Stimulated activated CD4-positive, alpha-beta T cell treated with anti-CD3 and anti-CD28 coated beads, Interleukin-2, amount 100 ng/mL, for 4 hours (primary cell): ENCODE data around the gene KCNT2.
"Not testable (repeated sequence)": the region's sequence is repeated elsewhere in the genome, so short reads cannot be mapped to it uniquely, and the experiment has no call there.

ENCODE experiments used
- DNase-seq: peaks from one replicate; pipeline ENCODE4 v3.0.0-alpha.2; 2020; ENCODE audit warnings: low read depth

KCNT2 gene

DNA sequence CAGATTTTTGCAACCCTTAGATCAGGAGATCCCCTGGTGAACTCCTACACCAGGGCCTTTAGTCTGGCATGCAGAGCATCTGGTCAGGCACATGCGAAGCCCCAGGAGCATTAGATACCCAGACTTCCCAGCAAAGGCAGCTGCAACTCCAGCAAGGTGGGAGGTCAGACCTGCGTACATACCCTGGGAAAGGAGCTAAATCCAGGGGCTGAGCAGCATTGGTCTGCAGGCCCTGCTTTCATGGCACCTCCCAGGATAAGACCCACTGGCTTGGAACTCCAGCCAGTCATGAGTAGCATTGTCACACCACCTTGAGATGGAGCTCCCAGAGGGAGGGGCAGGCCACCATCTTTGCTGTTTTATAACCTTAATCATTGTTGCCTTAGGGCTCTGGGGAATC is 92.3 kb downstream of the KCNT2 start:
- DNase-seq: no peak

DNA sequence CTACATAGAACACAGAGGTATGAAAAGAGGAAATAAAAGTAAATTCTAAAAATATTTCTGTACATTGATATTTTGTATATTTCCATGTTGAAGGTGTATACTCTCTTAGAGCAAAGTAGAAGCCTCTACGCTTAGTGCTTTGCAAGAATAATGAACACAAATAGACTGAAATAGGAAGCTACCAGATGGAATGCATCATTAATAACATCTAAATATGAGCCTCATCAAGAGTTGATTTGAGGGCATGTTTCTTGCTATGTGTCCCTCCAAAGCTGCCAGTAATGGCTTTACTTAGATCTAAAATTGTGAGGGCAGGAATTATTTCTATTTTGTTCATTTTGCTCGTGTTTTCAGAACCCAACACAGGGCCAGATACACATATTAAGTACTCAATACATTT is 94.4 kb downstream of the KCNT2 start:
- no peak for DNase-seq

DNA sequence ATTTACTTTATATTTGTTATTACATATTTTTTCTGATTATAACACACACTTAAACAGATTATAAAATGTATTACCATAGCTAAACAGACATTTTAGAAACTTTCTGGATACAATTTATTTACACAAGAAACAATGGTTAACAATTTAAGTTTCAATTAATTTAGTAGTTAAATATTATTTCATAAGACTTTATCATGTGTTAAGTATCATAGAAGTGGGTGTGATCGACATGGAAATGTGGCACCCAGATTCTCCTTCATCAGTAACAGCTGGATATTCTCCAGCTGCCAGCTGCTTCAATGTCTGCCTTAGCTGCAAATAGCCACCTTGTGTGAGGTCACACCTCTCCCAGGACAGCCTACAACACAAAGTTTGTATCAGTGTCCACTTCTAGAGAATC is 97.8 kb downstream of the KCNT2 start:
- DNase-seq: no peak

DNA sequence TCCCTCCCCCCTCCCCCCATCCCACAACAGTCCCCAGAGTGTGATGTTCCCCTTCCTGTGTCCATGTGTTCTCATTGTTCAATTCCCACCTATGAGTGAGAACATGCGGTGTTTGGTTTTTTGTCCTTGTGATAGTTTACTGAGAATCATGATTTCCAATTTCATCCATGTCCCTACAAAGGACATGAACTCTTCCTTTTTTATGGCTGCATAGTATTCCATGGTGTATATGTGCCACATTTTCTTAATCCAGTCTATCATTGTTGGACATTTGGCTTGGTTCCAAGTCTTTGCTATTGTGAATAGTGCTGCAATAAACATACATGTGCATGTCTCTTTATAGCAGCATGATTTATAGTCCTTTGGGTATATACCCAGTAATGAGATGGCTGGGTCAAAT is 104.0 kb downstream of the KCNT2 start:
- DNase-seq: not testable (repeated sequence)

DNA sequence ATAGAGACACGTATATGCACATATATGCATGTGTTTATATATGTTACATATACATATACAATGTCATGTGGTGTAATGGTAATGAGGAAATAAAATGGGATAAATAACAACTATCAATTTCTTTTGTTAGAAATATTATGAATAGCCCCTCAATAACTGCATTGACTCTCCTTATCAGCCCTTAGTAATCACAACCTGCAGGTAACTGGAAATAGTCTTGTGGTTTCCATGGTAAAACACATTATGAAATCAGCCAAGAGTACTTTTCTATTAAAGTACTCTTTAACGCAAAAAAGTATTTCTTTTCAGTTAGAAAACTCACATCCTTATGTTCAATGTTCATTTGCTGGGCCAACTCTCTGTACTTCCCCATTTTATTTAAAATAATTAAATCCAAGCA is 105.8 kb downstream of the KCNT2 start:
- no peak for DNase-seq

DNA sequence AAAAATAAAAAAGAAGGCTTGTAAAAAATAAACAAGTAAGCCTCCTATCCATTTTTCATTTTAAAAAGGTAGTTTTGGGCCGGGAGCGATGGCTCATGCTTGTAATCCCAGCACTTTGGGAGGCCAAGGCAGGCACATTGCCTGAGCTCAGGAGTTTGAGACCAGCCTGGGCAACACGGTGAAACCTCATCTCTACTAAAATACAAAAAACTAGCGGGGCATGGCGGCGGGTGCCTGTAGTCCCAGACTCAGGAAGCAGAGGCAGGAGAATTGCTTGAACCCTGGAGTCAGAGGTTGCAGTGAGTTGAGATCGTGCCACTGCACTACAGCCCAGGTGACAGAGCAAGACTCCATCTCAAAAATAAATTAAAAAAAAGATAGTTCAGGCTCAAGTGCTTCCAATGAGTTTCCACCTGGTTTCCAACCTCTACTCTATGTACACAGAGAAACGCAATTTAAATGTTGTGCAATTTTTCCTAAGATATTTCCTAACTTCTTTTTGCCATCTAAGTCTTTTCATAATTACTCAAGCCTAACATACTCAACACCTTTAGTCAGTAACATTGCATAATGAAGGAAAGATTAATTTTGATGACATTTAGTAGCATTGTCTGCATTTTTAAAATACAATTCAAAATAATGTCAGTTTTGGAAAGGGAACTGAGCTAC is 106.3 kb downstream of the KCNT2 start:
- DNase-seq: no peak

DNA sequence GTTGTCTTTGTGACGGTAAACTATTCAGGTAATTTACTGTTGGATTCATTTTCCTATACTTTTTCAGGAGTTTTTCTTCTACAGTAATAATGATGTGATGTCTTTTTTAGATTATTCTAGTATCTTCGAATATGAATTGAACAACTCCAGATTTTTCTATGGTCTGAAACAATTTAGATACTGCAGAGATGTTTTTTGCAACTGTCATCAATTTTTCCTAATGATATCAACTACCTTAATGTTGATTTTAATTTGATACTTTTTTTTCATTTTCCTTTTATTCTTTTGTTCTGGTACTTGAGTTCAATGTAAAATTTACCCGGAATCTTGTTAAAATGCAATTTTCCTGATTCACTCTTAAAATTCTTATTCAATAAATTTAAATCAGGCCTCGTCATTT is 110.4 kb downstream of the KCNT2 start:
- no peak for DNase-seq

DNA sequence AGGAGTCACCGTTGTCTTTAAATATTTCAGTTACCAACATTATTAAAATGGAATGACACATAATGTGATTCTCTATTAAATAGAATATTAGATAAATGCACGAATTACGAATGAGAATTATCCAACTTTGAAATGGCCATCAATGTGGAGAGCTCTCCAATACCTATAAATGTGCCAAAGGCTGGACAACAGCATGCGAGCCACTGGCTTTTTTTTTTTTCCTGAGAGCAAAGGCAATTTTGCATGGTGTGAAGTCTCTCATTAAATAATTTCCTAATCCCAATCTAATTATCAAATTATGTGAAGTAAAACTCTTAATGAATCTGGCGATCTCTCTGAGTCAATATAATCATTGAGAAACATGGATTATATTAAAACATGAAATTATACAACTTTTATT is 113.5 kb downstream of the KCNT2 start:
- DNase-seq: no peak

DNA sequence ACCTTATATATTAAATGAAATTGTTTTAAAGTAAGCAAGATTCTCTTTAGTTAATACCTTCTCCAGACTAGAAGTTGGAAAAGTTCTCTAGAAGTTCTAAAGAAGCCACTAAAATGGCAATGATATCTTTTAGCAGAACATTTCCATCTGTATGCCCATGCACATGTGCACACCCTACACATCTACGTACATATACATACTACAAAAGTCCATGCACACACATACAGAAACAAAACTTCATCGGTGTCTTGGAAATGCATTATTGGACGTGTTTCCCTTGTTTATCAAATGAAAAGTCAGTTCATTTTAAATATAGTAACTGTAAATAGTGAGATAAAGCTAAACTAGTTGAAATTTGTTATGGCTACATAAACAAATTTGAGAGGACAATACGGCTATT is 114.4 kb downstream of the KCNT2 start:
- no peak for DNase-seq

DNA sequence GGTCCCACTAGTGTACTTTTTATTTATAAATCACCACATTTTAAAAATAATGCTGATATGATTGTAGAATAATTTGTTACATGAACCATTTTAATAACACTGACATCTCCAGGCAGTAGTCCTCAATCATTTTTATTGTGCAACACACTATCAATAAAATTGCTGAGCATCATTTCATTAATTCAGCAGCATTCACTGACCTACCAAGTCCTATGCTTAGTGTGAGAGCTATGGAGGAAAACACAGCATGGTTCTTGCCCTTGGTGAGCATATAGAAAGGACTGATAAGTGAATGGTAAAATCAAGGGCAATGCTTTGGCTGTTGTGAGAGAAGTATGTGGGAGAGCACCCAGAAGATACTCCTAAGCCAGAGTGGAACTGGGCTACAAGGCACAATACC is 119.7 kb downstream of the KCNT2 start:
- no peak for DNase-seq

DNA sequence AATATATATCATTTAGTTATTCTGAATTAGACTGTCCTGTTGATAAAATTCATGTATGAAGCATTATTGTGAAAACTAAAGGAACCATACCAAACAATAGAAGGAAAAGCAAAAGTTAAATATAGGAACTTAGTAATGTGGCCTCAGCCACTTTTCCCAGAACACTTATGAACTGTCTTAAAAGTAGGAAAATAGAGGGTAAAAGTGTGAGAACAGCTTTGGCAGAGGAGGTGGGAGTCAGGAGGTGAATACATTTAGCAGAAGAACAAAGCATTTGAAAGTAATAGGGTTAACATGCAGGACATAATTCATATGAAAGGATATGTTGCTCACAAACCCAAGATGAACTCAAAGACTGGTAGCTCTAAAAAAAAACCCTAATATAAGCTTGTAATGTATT is 121.9 kb downstream of the KCNT2 start:
- no peak for DNase-seq

DNA sequence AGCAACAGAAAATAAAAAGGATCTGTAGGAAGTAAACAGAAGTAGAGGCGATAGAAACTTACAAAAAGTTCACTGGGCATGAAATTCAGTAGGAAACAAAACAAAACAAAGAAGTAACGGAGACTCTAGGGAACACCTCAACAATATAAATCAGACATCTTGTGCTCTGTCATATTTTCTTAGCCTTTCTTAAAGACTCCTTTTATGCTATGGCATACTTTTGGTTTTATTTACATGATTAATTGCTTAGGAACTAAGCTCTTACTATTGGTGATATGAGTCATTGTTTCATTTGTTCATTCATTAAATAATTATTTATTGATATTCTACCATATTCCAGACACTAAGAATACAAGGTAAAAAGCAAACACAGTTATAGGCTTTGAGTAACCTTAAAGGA is 126.6 kb downstream of the KCNT2 start:
- DNase-seq: no peak

DNA sequence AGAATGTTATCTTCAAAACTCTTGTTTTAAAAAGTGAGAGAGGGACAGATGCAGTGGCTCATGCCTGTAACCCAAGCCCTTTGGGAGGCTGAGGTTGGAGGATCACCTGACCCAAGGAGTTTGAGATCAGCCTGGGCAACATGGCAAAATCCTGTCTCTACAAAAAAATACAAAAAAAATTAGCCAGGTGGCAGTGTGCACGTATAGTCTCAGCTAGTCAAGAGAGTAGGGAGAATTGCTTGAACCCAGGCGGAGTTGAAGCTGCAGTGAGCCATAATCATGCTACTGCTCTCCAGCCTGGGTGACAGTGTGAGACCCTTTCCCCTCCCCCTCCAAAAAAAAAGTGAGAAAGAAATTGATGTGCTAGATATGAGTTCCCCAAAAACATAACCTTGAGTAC is 131.0 kb downstream of the KCNT2 start:
- DNase-seq: no peak

DNA sequence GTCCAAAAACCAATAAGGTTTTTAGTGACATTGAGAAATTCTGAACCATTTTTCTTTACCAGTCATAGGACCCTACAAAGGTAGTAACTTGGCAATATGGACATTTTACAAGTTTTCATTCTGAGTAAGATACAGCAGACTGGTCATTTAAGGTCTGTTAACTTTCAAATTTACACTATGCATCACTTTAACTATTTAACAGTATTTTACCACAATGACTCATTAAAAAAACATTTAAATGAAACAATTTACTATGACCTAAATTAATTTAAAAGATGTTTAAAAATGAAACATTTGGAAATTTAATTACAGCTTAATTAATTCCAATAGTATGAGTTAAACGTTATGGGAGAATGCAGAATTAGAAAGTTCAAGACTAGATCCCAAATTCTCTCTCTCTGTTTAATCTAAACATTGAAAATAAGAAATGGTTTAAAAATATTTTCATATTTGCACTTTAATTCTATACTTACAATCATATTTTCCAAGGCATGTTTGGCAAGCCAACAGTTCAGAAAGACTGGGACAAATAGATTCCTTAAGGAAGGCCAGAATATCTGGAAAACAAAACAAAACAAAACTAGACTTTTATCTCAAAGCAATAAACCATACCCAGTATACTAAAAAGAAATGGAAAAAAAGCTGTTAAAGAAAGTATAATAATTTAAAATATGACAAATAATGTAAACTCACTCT is 140.9 kb downstream of the KCNT2 start:
- DNase-seq: no peak

DNA sequence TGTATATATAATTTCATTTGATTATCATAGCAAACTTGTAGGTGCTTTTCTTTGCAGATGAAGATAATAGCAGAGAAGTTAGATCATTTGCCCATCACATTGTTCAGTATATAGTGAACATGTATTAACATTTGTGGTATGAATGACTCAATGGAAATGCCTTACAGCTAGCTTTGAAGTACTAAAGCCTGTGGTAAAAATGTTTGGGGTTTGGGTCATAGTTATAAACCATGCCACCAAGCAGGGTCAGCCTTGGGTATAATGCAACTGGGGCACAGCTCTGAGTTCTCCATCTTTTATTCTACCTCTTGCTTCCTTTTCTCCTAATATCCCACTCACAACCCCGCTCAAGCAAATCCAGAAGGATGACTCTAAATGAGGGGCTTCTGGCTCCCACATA is 141.6 kb downstream of the KCNT2 start:
- no peak for DNase-seq

DNA sequence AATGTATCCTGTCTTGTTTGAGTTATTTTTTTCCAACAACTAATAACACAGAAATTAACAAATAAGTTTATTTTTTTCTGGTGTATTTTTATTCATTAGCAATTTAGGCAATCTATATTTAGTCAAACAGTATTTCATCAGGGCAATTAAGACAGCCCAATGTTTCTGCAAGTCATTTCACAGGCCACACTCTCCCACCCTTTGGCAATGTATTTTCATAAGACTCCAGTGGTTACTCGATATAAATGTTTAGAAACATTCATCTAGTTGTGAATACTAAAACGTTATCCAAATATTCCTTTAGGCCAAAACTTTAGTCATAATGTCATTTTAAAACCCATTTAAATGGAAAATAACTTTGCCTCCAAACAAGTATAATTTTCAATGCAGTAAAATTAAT is 142.1 kb downstream of the KCNT2 start:
- DNase-seq: no peak

DNA sequence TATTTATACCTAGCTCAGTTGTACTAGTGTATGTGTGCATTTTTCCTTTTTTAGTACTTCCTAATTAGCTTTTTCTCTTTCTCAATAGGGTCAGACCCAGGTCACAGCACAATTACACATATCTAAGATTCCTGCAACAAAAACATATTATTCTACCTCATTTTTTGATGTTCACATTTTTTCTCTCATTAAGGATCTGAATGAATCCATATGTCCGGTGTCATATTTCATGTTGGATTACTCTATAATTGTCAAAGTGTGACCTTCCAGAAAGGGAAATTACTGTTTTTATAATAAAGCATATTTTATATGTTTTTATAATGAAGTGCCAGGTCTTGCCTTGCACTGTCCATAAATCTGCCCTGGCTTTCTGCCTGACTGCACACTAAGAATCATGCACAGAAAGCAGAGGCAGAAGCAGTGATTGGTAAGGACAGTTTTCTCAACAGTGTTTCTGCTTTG is 143.7 kb downstream of the KCNT2 start:
- no peak for DNase-seq

DNA sequence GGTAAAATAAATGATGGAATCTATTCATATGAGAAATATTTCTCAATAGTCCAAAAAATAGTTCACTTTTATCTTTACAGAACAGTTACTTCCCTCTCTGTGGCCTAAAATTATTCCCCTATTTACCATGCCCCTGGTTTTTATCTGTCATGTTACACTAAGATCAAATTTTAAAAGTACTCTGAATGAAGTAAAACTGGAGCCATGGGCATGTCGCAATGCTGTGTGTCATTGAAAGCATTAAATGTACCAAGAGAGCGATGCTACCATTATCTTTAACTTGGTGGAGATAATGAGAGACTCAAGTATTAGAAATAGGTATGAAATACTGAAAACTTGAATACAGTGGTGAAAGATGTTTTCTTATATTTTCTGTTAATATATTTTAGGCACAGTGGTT is 146.2 kb downstream of the KCNT2 start:
- no peak for DNase-seq

DNA sequence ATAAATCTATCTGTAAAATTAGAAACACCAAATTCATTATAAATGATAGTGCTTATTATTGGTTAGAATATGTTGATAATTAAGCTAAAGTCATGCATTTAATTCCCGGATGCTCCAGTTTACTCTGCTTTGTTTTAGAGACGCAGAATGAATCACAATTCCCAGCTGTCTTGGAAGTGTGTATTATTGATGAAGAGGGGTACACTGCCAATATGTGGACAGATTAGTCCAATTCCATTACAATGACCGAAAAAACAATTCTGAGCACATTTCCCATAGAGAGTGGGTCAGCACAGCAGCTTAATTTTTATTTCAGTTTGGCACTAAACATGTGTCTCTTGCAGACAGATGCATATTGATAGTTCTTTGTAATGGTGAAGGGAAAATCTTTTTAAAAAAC is 146.7 kb downstream of the KCNT2 start:
- no peak for DNase-seq

DNA sequence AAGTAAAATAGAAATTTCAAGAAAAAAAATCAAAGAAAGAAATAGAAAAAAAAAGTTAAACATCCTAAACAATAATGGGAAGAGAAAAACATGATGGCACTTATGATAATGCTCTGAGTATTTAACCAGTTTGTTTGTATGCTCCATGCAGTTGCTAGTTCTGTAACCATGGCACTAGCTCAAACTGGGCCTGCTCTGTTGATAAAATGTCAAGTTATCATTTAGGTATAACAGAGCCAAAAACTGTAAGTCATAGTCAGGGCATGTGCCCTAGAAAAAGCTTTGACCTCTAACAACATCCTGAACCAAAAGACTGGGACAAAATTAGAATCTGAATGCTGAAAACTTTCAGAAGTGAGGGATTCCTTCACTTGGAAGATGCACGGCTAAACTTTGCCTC is 148.9 kb downstream of the KCNT2 start:
- DNase-seq: no peak

DNA sequence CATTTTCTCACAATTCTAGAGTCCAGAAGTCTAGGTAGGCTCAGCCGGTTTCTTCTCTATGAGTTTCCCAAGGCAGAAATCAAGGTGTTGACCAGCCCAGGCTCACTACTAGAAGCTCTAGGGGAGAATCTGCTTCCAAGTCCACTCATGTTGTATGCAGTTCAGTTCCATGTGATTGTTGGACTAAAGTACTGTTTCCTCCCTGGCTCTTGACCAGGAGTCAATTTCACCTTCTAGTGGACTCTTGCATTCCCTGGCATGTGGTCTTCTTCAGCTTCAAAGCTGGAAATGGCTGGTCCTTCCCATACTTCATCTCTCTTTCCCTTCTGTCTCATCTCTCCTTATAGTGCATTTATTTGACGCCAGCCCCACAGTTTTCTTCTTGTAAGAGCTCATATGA is 153.4 kb downstream of the KCNT2 start:
- no peak for DNase-seq

DNA sequence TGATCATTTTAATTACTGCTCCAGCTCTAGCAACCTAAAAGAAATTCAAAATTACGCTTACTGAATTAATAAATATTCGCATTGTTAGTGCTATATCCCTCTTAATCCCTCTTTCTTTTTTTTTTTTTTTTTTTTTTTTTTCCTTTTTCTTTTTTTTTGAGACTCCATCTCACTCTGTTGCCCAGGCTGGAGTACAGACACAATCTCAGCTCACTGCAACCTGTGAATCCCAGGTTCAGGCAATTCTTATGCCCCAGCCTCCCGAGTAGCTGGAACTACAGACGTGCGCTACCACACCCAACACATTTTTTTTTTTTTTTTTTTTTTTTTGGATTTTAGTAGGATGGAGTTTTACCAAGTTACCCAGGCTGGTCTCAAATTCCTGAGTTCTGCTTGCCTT is 157.1 kb downstream of the KCNT2 start:
- DNase-seq: no peak

DNA sequence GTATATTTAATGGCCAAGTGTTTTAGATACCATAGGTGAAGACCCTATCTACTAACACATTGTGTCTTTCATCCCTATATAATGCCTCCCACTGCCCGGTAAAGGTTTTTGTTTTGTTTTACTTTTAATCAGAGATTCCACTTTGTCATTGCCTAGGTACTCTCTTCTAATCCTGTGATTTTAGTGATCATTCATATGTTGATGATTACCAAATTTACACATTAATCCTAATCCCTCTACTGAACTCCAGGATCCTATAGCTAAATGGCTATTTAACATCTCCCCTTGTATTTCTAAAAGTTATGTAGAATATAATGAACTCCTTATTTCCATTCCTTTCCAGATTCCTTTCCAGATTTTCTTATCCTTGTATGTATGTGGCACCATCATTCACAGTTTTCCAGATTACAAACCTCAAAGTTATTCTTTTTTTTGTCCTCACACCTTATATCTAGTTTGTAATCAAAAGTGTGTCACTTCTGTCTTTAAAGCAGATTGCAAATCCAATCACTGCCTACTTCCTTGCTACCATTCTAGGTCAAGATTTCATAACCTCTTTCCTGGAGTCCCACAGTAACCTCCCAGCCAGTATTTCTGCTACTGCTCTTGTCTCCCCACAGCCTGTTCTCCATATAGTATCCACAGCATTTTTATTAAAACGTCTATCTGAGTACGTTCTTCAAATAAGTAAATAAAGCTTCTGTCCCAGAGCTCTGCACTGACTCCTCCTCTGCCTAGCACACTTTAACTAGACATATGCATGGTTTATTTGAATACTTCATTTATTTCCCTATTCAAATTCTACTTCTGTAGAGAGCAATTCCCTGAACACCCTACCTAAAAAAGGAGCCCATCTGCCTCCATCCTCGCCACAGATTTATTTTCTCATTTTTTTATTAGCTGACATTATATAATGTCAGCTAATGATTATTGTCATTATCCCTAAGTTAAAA is 157.8 kb downstream of the KCNT2 start:
- no peak for DNase-seq
